ENCODE measurements around the gene TMEM86B. TPM values are rescaled to one million over a fixed set of nuclear protein-coding genes. Genes with fewer than 3 reads are reported as not detected.
"Not testable (repeated sequence)": the region's sequence is repeated elsewhere in the genome, so short reads cannot be mapped to it uniquely, and the experiment has no call there.

Gene TMEM86B
- total RNA-seq, 1 donor from 2014 or later: 6.7 TPM

DNA sequence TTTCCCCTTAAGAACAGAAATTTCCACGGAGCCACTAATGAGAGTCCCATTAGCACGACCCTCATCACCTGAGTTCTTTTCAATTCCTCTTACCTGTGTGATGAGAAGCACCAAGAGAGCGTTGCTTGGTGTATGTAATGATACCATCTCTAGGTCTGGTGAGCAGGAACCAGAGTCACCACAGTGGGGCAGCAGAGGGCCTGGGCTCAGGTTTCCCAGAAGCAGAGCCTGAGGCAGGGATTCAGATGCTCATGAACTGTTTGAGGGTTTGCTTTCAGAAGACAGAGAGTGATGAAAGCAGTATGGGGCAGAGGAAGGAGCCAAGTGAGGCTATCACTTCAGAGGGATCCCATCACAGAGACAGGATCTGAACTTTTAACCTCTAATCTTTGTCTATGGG, 16.1 kb downstream of the TMEM86B start:
- H3K4me3 Mint-ChIP-seq (ENCODE audit: low read depth): no peak overlapping the region
- peaks cover 6% of the 10 kb centered on the region for H3K9me3 Mint-ChIP-seq
- no peak overlapping the region for H3K27ac Mint-ChIP-seq
- H3K4me1 Mint-ChIP-seq (ENCODE audit: low read depth): peaks cover 7% of the 10 kb centered on the region
- intact Hi-C loops (cut with micrococcal nuclease): no loop called here
- H3K27me3 Mint-ChIP-seq (ENCODE audit: low read depth): peaks cover 5% of the 10 kb centered on the region
- no peaks in the 10 kb centered on the region for H3K36me3 Mint-ChIP-seq (ENCODE audit: low read depth)
- no peak for DNase-seq (ENCODE audit: low spot score)

DNA sequence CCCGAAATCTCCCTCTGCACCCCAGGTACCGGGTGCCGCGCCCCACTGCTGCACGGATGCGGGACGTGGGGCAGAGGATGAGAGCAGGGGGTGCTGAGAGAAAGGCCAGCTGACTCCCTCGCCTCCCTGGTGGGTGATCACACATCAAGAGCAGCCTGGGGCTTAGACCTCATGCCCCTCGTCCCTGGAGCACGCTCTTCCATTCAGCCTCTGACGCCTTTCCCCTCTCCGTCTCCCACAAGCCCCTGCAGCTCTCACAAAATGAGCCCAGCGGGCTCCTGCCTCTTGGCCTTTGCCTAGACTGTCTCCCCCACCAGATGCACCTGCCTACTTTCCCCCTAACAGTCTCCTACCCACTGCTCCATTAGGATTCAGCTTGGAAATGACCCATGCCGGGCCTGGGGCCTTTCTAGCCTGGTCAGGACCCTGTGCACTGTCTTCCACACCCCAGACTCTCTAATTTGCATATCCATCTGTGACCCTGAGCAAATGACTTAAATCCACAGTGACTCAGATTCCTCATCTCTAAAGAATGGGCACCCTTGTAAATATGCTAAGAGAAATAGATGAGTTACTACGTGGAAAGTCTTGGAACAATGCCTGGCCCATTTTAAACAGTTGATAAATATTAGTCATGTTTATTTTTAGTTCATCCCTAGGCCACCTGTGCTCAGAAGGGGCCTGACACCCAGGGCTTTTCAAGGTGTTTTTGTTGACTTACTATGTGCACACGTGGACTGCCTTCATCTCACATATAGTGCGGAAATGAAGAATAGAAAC, 18.7 kb downstream of the TMEM86B start:
- Mint-ChIP-seq H3K27me3 (ENCODE audit: low read depth) (peaks cover 5% of the 10 kb centered on the region), H3K4me1 (ENCODE audit: low read depth) (peaks cover 4% of the 10 kb centered on the region)

DNA sequence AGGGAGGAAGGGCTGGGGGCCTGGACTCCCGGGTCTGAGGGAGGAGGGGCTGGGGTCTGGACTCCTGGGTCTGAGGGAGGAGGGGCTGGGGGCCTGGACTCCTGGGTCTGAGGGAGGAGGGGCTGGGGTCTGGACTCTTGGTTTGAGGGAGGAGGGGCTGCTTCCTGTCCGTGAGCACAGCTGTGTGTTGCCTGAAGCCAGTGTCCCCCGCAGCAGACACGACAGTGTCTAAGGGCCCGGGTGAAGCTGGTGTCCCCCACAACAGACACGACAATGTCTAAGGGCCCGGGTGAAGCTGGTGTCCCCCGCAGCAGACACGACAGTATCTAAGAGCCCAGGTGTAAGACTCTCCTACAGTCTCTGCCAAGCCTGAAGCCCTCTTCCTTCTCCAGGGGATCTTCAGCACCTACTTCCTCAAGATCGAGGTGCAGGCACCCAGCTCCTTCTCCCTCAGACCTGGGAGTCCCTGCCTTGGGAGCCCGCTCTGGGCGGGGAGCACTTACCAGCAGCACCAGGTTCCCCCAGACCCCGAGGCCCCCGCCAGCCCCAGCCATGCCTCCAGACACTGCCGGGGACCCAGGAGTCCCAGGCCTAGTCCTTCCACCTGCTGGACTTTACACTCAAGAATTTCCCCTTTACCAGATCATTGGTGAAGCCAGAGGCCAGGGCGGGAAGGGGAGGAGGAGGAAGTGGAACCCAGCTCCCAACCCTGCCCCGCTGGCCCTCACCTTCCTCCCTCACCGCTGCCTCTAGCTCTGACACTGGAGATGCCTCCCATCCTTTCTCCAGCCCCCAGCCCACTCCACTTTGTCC, 19.5 kb downstream of the TMEM86B start, which contains the start of gene PTPRH:
PTPRH (minus strand) TSS at position 622 of the 813 bp plus-strand sequence; CDS start at position 554, 68 bp downstream.
- Mint-ChIP-seq H3K4me3 (ENCODE audit: low read depth) (no peak within 1 kb of the TSS), H3K27me3 (ENCODE audit: low read depth) (peaks cover 5% of the 10 kb centered on the region), H3K9me3 (peaks cover 6% of the 10 kb centered on the region), H3K36me3 (ENCODE audit: low read depth) (no peaks in the 10 kb centered on the region), H3K27ac (no peak within 1 kb of the TSS), H3K4me1 (ENCODE audit: low read depth) (peaks cover 4% of the 10 kb centered on the region)
- no peak for DNase-seq (ENCODE audit: low spot score)
- intact Hi-C loops (cut with micrococcal nuclease): no loop called here

More for the DNA sequence above, 18.7 kb downstream of the TMEM86B start:
- intact Hi-C loops (cut with micrococcal nuclease): no loop called here
- DNase-seq (ENCODE audit: low spot score): no peak
- H3K4me3 Mint-ChIP-seq (ENCODE audit: low read depth): no peak overlapping the region
- peaks cover 6% of the 10 kb centered on the region for H3K9me3 Mint-ChIP-seq
- no peaks in the 10 kb centered on the region for H3K36me3 Mint-ChIP-seq (ENCODE audit: low read depth)
- no peak overlapping the region for H3K27ac Mint-ChIP-seq

DNA sequence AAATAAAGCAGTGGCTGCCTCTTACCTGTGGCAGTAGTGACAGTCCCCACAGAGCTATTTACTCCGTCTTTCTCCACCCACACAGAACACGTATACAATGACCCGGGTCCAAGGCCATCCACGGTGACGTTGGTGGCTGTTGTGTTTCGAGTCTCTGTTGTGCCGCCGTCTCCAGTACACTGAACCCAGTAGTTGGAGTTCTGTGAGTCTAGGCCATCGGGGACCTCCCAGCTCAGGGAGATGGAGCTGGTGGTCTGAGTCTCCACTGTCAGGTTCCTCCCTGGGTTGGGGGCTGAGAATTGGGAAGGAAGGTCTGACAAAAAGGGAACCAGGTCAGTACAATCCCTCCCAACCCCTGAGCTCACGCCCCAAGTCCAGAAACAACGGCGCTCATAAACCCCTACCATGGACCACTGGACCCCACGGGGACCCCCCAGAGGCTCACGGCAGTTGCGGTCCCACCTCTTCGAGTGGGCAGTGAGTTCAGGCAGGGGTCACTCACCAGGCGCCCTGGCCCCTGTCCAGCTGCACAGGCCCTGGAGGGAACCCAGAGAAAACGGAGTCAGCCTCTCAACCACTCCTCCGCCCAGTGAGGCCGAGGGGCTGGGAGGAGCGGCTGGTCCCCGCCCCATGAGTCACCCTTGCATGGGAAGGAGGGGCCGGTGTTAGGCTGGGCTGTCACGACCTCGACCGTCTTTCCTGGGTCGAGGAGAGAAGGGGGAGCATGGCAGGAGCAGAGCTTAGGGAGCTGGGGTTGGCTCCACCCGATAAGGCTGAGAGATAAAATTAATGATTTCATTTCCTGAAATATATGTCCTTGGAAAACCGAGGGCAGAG, 21.7 kb downstream of the TMEM86B start:
- Mint-ChIP-seq H3K4me1 (ENCODE audit: low read depth) (peaks cover 4% of the 10 kb centered on the region), H3K4me3 (ENCODE audit: low read depth) (no peak overlapping the region), H3K27me3 (ENCODE audit: low read depth) (peaks cover 5% of the 10 kb centered on the region), H3K27ac (no peak overlapping the region), H3K9me3 (no peaks in the 10 kb centered on the region), H3K36me3 (ENCODE audit: low read depth) (no peaks in the 10 kb centered on the region)
- peak; percentile 22 for DNase-seq (ENCODE audit: low spot score)
- intact Hi-C loops (cut with micrococcal nuclease): no loop called here

- DNase-seq (ENCODE audit: low spot score); H3K27ac Mint-ChIP-seq; H3K27me3 Mint-ChIP-seq (ENCODE audit: low read depth); intact Hi-C loops (cut with micrococcal nuclease); H3K4me1 Mint-ChIP-seq (ENCODE audit: low read depth); H3K9me3 Mint-ChIP-seq; H3K4me3 Mint-ChIP-seq (ENCODE audit: low read depth); H3K36me3 Mint-ChIP-seq (ENCODE audit: low read depth): not testable (repeated sequence)
Observed at GRCh38 chr19:55202199-55202598, 26.4 kb downstream of the TMEM86B start.

DNA sequence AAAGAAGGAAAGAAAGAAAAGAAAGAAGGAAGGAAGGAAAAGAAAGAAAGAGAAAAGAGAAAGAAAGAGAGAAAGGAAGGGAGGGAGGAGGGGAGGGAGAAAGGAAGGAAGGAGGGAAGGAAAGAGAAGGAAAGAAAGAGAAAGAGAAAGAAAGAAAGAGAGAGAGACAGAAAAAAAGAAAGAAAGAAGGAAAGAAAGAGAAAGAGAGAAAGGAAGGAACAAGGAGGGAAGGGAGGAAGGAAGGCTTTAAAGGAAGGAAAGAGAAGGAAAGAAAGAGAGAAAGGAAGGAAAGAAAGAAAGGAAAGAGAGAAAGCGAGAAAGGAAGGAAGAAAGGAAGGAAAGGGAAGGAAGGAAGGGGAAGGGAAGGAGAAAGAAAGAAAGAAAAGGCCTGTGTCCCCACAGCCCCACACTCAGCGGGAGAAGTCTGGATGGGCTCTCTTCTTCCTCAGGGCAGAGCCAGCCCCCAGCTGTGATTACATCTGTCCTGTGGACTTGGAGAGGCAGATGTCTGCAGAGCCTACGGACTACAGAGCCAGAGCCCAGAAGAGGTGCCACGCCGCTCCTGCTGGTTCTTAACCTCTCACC, 28.9 kb downstream of the TMEM86B start:
- H3K27me3 Mint-ChIP-seq (ENCODE audit: low read depth): peaks cover 4% of the 10 kb centered on the region

GRCh38 chr19:55198651-55199050, 29.9 kb downstream of the TMEM86B start:
- Mint-ChIP-seq H3K9me3 (no peaks in the 10 kb centered on the region), H3K4me3 (ENCODE audit: low read depth) (no peak overlapping the region), H3K27ac (no peak overlapping the region), H3K4me1 (ENCODE audit: low read depth) (no peaks in the 10 kb centered on the region), H3K27me3 (ENCODE audit: low read depth) (peaks cover 4% of the 10 kb centered on the region), H3K36me3 (ENCODE audit: low read depth) (no peaks in the 10 kb centered on the region)
- DNase-seq (ENCODE audit: low spot score): no peak
- intact Hi-C loops (cut with micrococcal nuclease): no loop called here

More for the DNA sequence above, 28.9 kb downstream of the TMEM86B start:
- intact Hi-C loops (cut with micrococcal nuclease): no loop called here
- Mint-ChIP-seq H3K9me3 (no peaks in the 10 kb centered on the region), H3K27ac (no peak overlapping the region), H3K4me1 (ENCODE audit: low read depth) (no peaks in the 10 kb centered on the region), H3K4me3 (ENCODE audit: low read depth) (no peak overlapping the region), H3K36me3 (ENCODE audit: low read depth) (no peaks in the 10 kb centered on the region)
- DNase-seq (ENCODE audit: low spot score): no peak

DNA sequence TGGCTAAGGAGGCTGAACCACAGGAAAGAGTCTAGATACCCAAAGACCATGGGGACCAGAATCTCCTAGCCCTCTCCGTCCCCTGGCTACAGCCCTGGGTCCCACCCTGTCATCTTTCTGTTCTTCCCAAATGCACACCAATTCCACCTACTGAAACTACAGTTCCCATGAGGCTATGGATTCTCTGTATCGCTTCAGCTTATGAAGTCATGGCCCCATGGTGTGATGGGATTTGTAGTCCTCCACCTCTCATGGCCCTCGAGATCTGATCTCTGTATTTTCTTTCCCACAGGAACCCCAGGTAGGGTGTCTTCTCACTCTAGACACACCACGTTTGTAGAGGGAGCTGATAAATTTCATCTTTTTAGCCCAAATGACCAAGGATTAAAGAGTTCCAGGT, 31.0 kb downstream of the TMEM86B start:
- Mint-ChIP-seq H3K27me3 (ENCODE audit: low read depth) (peaks cover 4% of the 10 kb centered on the region), H3K36me3 (ENCODE audit: low read depth) (no peaks in the 10 kb centered on the region), H3K9me3 (no peaks in the 10 kb centered on the region), H3K27ac (no peak overlapping the region), H3K4me3 (ENCODE audit: low read depth) (no peak overlapping the region), H3K4me1 (ENCODE audit: low read depth) (no peaks in the 10 kb centered on the region)
- no peak for DNase-seq (ENCODE audit: low spot score)
- intact Hi-C loops (cut with micrococcal nuclease): no loop called here

DNA sequence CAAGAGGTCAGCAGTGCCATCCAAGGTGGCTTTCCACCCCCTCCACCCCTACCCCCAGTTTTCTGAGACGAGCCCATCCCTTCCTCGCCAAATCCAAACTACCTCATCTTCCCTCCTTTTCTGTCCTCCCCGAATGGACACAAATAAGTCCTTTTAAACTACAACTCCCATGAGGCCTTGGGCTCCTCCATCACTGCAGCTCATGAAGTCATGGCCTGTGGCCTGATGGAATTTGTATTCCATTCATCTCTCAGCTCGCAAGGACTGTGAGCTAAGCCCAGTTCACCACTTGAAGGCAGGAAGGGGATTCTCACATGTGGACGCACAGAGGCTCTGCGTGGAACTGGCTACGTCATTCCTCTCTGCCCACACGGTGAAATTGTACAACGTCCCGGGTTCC, 31.8 kb downstream of the TMEM86B start:
- H3K4me3 Mint-ChIP-seq (ENCODE audit: low read depth): no peak overlapping the region
- H3K4me1 Mint-ChIP-seq (ENCODE audit: low read depth): no peaks in the 10 kb centered on the region
- intact Hi-C loops (cut with micrococcal nuclease): no loop called here
- no peak for DNase-seq (ENCODE audit: low spot score)
- peaks cover 4% of the 10 kb centered on the region for H3K27me3 Mint-ChIP-seq (ENCODE audit: low read depth)
- no peaks in the 10 kb centered on the region for H3K36me3 Mint-ChIP-seq (ENCODE audit: low read depth)
- no peaks in the 10 kb centered on the region for H3K9me3 Mint-ChIP-seq
- H3K27ac Mint-ChIP-seq: no peak overlapping the region

DNA sequence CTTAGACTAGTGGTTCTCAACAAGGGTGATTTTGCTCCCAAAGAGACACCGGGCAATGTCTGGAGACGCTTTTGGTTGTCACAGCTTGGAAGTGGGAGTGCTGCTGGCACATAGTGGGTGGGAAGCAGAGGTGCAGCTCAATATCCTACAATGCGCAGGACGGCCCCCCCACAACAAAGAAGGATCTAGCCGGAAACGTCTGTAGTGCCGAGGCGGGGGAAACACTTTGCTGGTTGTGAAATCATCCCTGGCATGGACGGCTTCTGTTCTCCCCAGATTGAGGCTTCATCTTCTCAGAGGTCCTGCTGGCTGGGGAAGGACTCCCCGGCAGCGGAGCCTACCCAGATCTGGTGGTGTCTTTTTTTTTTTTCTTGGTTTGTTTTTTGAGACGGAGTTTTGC, 35.1 kb downstream of the TMEM86B start:
- Mint-ChIP-seq H3K4me3 (ENCODE audit: low read depth) (no peak overlapping the region), H3K27ac (no peak overlapping the region), H3K4me1 (ENCODE audit: low read depth) (peaks cover 2% of the 10 kb centered on the region), H3K36me3 (ENCODE audit: low read depth) (no peaks in the 10 kb centered on the region), H3K9me3 (no peaks in the 10 kb centered on the region), H3K27me3 (ENCODE audit: low read depth) (no peaks in the 10 kb centered on the region)
- no peak for DNase-seq (ENCODE audit: low spot score)
- intact Hi-C loops (cut with micrococcal nuclease): no loop called here

DNA sequence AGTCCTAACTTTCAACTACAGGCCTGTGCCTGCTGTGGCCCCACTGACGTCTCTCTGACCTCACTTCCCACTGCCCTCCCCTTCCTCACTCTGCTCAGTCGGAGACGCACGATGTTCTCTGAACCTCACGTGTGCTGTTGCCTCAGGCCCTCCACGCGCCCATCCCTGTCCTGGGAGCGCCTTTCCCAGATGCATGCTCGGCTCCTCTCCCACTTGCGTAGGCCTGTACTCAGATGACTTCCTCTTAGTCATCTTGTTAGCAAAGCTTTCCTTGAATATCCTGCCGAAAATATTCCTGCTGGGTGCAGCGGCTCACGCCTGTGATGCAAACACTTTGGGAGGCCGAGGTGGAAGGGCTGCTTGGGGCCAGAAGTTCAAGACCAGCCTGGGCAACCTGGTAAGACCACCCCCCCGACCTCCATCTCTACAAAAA, 39.1 kb downstream of the TMEM86B start:
- Mint-ChIP-seq H3K4me3 (ENCODE audit: low read depth) (no peak overlapping the region), H3K27ac (no peak overlapping the region), H3K4me1 (ENCODE audit: low read depth) (peaks cover 2% of the 10 kb centered on the region), H3K27me3 (ENCODE audit: low read depth) (no peaks in the 10 kb centered on the region), H3K36me3 (ENCODE audit: low read depth) (no peaks in the 10 kb centered on the region), H3K9me3 (no peaks in the 10 kb centered on the region)
- intact Hi-C loops (cut with micrococcal nuclease): no loop called here
- no peak for DNase-seq (ENCODE audit: low spot score)

GRCh38 chr19:55188625-55189024, 39.9 kb downstream of the TMEM86B start:
- intact Hi-C loops (cut with micrococcal nuclease): no loop called here
- H3K36me3 Mint-ChIP-seq (ENCODE audit: low read depth): no peaks in the 10 kb centered on the region
- H3K27me3 Mint-ChIP-seq (ENCODE audit: low read depth): peaks cover 2% of the 10 kb centered on the region
- peaks cover 2% of the 10 kb centered on the region for H3K4me1 Mint-ChIP-seq (ENCODE audit: low read depth)
- no peak overlapping the region for H3K4me3 Mint-ChIP-seq (ENCODE audit: low read depth)
- H3K27ac Mint-ChIP-seq: no peak overlapping the region
- DNase-seq (ENCODE audit: low spot score): no peak
- no peaks in the 10 kb centered on the region for H3K9me3 Mint-ChIP-seq
